ENCODE results near the gene LRRC57. TPM values are rescaled to one million over a fixed set of nuclear protein-coding genes. Genes with fewer than 3 reads are reported as not detected.

Gene LRRC57
- total RNA-seq, 1 experiment from 2014 or later: 22.7 TPM

GRCh38 chr15:42503825-42504224 lies 44.8 kb downstream of the LRRC57 start:
- no peaks in the 10 kb centered on the region for H4K20me1 ChIP-seq (ENCODE audit: insufficient read depth)
- POLR2A ChIA-PET (ENCODE audit: unreplicated experiment): interaction anchor here (0.6 kb wide), 1 partner anchor 330 kb away, joined by 3 read pairs; no protein-coding TSS in a partner anchor

GRCh38 chr15:42502477-42502876 lies 46.1 kb downstream of the LRRC57 start:
- TF ChIP-seq EZH2 (IDR thresholded peaks at IDR 0.05; ENCODE audit: low read depth): no peak
- TF ChIP-seq CTCF (conservative IDR thresholded peaks at IDR 0.05): no peak
- Histone ChIP-seq H3K9me3 (ENCODE audit: insufficient read depth, low read depth) (no peaks in the 10 kb centered on the region), H2AFZ (no peak overlapping the region), H3F3A (ENCODE audit: insufficient read depth, low read depth) (0 out of 2 replicates have a peak, but pooled peaks cover 3% of the 10 kb centered on the region), H3K4me1 (replicated peaks; ENCODE audit: insufficient read depth) (peaks cover 14% of the 10 kb centered on the region), H3K9me2 (ENCODE audit: insufficient read depth) (no peaks in the 10 kb centered on the region), H3K36me3 (ENCODE audit: low read depth) (no peaks in the 10 kb centered on the region), H3K27ac (no peak overlapping the region), H3K79me2 (ENCODE audit: low read depth) (peaks cover 7% of the 10 kb centered on the region), H3K4me3 (no peak overlapping the region), H3K4me2 (no peak overlapping the region), H3K27me3 (ENCODE audit: insufficient read depth, low read depth) (no peaks in the 10 kb centered on the region), H4K20me1 (ENCODE audit: insufficient read depth) (no peaks in the 10 kb centered on the region)
- POLR2A ChIA-PET (ENCODE audit: unreplicated experiment): no interaction called here
- CTCF ChIA-PET: interaction anchor here (0.6 kb wide), 1 partner anchor 25 kb away, joined by 6 read pairs; no protein-coding TSS in a partner anchor
- BruUV-seq (replicated peaks): no TSS peak
- no peak for DNase-seq
- intact Hi-C loops (cut with micrococcal nuclease; ENCODE audit: unreplicated experiment): no loop called here

More at GRCh38 chr15:42503825-42504224, 44.8 kb downstream of the LRRC57 start:
- TF ChIP-seq EZH2 (IDR thresholded peaks at IDR 0.05; ENCODE audit: low read depth) (no peak), CTCF (conservative IDR thresholded peaks at IDR 0.05) (no peak)
- Histone ChIP-seq H3K79me2 (ENCODE audit: low read depth) (peaks cover 7% of the 10 kb centered on the region), H3K4me1 (replicated peaks; ENCODE audit: insufficient read depth) (peaks cover 10% of the 10 kb centered on the region), H3K9me2 (ENCODE audit: insufficient read depth) (no peaks in the 10 kb centered on the region), H2AFZ (no peak overlapping the region), H3K27ac (no peak overlapping the region), H3K36me3 (ENCODE audit: low read depth) (no peaks in the 10 kb centered on the region), H3K4me3 (no peak overlapping the region), H3K4me2 (no peak overlapping the region), H3F3A (ENCODE audit: insufficient read depth, low read depth) (0 out of 2 replicates have a peak, but pooled peaks cover 3% of the 10 kb centered on the region), H3K27me3 (ENCODE audit: insufficient read depth, low read depth) (no peaks in the 10 kb centered on the region), H3K9me3 (ENCODE audit: insufficient read depth, low read depth) (no peaks in the 10 kb centered on the region)
- DNase-seq: no peak
- intact Hi-C loops (cut with micrococcal nuclease; ENCODE audit: unreplicated experiment): no loop called here
- BruUV-seq (replicated peaks): no TSS peak
- CTCF ChIA-PET: interaction anchor here (0.7 kb wide), 1 partner anchor 889 kb away, joined by 3 read pairs; no protein-coding TSS in a partner anchor

GRCh38 chr15:42499858-42500609 lies 48.6 kb downstream of the LRRC57 start:
- CTCF ChIA-PET: no interaction called here
- TF ChIP-seq CTCF (conservative IDR thresholded peaks at IDR 0.05) (no peak), EZH2 (IDR thresholded peaks at IDR 0.05; ENCODE audit: low read depth) (no peak)
- intact Hi-C loops (cut with micrococcal nuclease; ENCODE audit: unreplicated experiment): no loop called here

More at GRCh38 chr15:42499858-42500609, 48.6 kb downstream of the LRRC57 start:
- no peak for DNase-seq
- H3K79me2 ChIP-seq (ENCODE audit: low read depth): peaks cover 19% of the 10 kb centered on the region
- H3K36me3 ChIP-seq (ENCODE audit: low read depth): no peaks in the 10 kb centered on the region
- no peak overlapping the region for H3K4me3 ChIP-seq
- no TSS peak for BruUV-seq (replicated peaks)
- no peaks in the 10 kb centered on the region for H3K9me2 ChIP-seq (ENCODE audit: insufficient read depth)
- peaks cover 15% of the 10 kb centered on the region for H3K4me1 ChIP-seq (replicated peaks; ENCODE audit: insufficient read depth)
- POLR2A ChIA-PET (ENCODE audit: unreplicated experiment): interaction anchor here (0.5 to 0.7 kb wide), 2 partner anchors 11 to 51 kb away, joined by 4 to 6 read pairs; no protein-coding TSS in a partner anchor
- peaks cover 6% of the 10 kb centered on the region; the same call in 1 of the 2 replicates for H3F3A ChIP-seq (ENCODE audit: insufficient read depth, low read depth)
- no peaks in the 10 kb centered on the region for H3K27me3 ChIP-seq (ENCODE audit: insufficient read depth, low read depth)
- no peak overlapping the region for H3K27ac ChIP-seq
- no peaks in the 10 kb centered on the region for H3K9me3 ChIP-seq (ENCODE audit: insufficient read depth, low read depth)
- no peak overlapping the region for H2AFZ ChIP-seq
- no peak overlapping the region for H3K4me2 ChIP-seq
- H4K20me1 ChIP-seq (ENCODE audit: insufficient read depth): no peaks in the 10 kb centered on the region
